Fibroblast of peridontal ligament (primary cell): ENCODE data around the gene SGCD.

Experiments
- DNase-seq: peaks from one replicate; pipeline ENCODE4 v3.0.0-alpha.2; 2010; ENCODE audit errors: extremely low read depth

The SGCD gene

DNA sequence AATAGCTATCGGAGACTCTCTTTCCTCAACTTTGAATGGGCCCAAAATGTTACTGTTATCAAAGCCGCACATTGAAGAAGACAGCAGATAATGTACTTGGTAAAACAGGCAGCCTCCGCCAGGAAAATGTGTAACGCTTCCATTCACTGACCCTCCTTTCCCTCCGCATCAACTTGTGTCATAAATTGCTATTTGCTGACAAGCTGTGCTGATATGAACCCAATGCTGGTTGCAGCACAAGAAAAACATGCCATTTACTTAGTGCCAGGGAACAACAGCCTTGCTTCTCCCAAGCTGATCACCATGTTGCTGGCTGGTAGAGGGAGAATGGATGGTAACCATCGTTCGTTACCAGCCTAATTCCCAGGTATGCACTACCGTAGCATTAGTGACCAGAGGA is 360.6 kb downstream of the SGCD start:
- no peak for DNase-seq

DNA sequence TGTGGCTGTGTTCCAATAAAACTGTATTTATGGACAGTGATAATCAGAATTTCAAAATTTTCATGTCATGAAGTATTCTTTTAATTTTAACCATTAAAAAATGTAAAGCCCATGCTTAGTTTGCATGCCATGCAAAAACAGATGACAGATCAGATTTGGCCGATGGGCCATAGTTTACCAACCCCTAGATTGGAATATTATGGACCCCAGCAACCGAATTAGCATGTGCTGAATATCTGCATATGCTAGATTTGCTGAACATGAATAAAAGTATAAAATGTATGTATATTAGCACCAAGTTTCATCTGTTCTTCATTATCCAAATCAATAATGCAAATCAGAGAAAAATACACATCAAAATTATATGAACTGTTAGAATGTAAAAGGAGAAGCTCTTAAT is 364.6 kb downstream of the SGCD start:
- DNase-seq: no peak

DNA sequence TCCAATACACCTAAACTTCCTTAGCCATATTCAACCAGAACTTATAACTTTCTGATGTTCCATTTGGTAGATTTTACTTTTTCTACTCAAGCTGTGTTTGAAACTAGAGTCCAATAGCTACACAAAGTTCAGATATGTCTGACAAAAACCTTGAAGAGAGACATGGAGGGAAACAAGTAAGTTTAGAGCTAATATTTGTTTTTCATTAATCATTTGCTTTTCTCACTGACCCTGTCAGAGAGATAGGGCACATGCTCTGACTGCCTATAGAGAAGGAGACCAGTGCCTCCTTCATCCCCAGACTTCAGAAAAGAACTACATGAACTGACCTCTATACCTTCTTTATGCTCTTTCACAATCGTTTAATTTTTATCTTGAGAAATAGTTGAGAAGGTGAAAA is 366.1 kb downstream of the SGCD start:
- no peak for DNase-seq

DNA sequence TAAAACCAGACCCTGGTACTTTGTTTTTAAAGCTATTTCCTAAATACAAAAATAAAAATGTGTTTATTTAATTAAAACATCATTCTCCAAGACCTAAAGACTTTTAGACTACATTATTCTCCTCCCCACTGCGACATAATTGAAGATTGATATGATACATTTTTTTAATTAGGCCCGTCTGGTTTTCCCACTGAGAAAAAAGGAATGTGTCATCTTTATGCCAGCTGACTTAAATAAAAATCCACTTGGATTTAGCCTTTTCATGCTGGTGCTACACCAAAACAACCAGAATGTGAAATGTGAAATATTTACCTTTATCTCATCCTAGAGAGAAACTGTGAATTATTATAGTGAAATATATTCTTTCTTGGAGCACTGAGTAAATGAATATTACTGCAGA is 367.6 kb downstream of the SGCD start:
- no peak for DNase-seq

DNA sequence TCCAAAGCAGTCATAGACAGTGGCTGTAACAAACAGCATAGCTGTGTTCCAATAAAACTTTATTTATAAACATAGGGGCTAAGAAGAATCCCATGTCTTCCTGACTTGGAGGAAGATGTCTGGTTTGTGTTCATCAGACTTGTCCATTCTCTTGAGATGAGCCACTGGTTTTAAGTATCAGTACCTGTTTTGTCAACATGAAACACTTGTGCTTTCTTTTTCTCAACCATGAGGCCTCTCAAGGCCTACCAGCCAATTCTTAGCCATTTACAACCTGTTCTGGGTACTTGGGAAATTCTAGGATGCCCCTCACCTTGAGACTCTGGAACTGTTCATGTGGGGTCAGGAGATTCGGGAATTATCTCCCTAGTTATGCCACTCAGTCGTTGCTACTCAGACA is 368.8 kb downstream of the SGCD start:
- DNase-seq: no peak

DNA sequence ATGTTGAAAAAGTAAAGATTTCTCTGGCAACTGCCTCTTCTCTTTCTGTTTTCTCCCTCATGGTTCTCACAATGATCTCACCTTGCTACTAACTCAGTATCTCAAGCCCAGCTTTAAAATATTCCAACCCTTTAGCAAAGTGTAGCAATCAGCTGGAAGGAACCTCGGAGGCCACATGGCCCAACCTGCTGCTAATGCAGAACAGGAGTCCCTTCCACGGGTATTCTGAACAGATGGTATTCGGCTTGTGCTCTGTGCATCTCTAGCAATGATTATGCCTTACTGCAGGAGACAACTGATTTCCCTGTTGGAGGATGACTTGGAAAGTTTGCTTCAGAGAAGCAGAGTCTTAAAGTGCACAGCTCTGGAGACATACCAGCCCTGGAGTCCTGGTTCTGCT is 371.4 kb downstream of the SGCD start:
- DNase-seq: no peak

DNA sequence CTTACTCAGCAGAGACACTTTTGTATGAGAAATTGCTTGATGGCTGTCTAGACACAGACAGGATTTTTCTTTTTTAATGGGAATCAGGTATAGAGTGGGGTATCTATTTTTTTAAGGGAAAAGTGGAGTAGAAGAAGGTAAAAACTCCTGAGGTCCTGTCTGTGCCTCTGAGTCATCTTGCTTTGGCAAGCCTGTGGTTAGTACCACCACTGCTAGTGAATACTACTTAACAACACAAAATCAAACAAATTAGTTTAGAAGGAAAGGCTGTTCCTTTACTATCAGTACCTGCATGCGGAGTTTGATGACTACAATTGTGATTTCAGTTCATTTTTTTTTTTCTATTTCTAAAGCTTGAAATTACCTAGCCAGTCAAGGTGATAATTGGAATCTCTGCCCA is 372.2 kb downstream of the SGCD start:
- no peak for DNase-seq

DNA sequence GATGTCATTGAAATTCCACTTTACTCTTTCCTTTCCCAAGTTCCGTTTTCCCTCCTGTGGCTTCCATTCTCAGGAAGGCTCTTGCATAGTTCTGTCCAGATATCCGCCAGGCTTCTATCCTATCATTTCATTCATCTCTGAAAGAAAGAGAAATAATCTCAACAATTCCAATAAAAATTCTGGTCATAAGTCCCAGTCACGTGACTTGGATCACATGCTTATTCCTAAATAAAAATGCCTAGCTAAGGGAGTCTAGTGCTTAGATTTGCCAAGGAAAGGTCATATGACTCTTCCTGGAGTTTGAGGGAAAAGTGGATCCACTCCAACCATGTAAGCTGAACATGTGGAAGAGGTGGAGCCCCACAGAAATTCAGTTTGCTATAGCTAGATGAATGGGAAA is 377.2 kb downstream of the SGCD start:
- DNase-seq: no peak

DNA sequence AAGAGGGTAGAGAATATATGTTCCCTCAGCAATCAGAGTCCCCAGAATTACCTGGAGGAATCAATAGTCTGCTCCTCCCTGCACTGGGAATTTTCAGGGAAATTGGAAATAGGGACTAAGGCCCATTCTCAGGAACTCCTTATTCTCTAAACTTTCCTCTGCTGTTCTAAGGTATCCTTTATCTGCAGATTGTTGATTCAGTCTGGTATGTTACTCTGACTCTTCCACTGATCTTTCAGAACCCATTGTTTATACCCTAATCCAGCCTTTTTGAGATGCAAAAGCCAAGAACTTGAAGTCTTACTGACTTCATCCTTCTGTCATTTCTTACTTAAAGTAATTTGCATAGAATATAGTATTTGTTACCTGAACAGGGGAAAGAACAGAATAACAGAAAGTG is 379.7 kb downstream of the SGCD start:
- DNase-seq: no peak

DNA sequence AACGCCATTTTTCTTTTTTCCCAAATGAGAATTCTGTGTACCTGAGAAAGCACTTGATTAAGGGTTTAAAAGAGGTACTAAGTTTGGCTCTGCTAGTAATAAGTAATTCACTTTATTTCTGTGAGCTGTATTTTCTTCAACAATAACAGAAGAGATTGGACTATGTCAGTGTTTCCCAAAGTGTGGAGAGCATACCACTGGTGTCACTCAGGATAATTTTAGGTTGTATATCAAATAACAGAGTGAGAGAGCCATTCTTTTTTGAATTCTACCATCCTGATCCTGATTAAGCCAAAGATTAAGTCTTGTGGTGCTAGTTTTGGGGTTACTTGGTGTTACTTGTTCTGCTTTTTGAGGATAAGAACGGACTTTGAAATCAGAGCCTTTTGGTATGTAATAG is 380.8 kb downstream of the SGCD start:
- no peak for DNase-seq

DNA sequence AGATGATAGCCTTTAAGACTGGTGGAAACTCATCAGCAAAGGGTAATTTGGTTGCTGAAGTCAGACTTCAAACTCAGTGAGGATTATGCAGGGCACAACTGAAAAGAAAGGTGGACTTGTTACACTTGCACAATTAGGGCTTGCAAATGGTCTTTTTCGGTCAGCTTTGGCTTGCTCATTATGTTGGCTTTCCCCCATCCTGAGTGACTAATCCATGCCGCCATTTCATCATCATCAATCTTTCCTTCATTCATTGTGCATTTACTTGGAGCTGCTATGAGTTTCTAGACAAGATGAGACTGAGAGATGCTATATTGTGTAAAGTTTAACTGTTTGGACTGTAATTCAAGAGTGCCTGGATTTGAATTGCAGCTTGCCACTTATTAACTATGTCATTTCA is 388.3 kb downstream of the SGCD start:
- peak; percentile 12 for DNase-seq

DNA sequence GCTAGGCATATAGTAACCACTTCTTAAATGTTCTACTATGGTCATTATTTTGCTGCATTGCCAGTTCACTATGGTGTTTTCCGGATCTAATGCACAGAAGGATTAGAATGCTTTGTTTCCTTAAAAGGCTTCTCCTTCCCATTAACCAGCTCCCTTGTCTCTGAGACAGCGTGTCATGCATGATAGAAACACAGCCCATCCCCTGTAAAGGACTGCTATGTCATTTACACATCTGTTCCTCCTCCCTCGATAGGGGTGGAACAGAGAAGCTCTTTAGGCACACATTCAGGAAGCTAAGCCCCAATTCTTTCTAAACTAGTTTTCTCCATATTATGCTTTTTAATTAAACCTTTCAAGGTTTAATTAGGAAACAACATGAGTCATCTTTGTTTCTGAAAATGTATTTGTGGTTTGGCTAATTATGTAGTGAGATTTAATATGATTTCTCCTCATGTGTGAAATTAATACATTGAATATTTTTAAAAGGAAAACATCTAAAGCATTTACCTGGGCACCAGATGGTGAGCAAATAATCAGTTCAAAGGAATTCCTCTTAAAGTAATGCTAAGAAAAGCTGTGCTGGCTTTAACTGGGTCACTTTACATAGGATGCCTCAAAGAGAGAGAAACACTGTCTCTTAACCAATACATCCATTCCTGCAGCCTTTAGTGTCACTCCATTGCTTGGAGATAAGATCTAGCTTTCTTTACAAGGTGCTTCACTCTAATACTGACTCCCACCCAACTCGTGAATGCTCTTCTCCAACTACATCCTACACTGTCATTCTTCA is 389.8 kb downstream of the SGCD start:
- DNase-seq: no peak

DNA sequence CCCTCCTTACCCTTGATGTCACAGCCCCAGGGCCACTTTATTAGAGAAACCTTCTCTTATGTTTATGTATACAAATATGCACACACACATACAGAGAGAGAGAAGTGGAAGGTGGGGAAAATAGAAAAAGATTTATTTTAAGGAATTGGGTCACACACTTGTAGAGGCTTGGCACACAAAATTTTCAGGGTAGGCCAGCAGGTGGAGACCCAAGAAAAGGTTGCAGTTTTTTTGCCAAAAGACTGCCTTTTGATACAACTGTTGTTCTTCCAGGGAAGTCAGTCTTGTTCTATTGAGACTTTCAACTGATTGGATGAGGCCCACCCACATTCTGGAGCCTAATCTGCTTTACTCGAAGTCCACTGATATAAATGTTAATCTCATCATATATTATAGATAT is 392.0 kb downstream of the SGCD start:
- DNase-seq: no peak

DNA sequence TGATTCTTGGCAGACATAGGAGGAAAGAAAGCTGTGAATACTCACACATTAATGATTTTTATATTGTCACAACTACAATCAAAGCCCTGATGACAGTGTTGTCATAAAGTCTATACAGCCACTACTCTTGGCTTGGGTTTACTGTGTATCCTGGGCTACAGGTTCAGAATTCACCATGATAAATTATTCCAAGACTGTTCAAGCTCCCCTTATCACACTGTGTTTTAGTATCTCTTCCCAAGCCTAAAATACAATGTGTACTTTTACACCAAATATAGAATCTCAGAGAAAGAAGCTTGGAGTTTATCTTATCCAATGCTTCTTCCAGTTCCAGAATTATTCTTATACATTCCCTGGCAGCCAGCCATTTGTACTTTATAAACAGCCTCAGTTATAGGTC is 395.4 kb downstream of the SGCD start:
- peak; percentile 2 for DNase-seq

DNA sequence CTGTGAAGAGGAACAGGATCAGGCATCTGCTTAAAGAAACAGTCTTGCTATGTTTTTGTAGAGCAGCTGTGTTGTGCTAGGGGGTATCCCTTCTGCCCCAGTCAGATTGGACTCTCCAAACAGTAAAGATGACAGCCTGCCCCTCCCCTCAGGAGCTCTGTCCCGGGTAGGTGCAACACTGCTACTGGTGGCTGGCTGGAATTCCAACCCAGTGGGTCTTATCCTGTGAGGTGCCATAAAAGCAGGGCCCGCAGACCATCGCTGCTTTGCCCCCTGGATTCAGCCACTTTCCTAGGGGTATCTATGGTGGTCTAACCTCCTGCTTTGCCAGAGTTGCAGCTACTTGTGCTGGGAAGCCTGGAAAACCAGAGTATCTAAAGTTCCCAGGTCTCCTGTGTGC is 408.5 kb downstream of the SGCD start:
- DNase-seq: no peak

DNA sequence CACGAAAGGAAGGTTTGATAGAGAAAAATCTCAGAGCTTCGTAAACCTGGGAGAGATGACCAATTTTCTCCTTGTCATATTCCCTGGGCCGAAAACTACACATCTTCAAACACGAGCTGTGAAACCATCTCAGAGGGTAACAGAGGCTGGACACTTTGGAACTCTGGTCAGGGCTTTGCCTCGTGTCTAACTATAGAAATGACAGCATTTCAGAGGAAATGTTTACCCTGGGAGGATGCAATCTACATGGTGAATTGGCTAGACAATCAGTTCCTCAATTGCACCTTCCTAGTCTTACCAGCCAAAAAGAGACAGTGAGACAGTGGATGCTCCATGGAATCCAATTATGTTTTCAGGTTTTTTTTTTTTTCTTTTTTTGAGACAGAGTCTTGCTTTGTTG is 414.6 kb downstream of the SGCD start:
- DNase-seq: no peak

DNA sequence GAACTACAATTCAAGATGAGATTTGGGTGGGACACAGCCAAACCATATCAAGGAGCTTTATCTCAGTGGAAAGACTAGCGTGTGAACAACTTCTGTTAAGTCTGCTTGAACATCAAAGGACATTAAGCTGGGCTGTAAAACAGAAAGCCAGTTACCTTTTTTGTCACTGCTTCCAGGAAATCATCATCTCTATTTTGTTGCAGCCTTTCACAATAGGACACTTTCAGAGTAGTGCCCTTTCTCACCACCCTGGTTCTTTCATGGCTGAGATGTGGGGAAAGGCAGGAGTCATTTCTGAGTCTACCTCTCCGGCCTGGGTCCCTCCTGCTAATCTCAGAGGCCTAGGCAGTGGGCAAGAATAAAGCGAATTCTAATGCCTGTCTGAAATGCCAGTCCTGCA is 426.9 kb downstream of the SGCD start:
- no peak for DNase-seq

DNA sequence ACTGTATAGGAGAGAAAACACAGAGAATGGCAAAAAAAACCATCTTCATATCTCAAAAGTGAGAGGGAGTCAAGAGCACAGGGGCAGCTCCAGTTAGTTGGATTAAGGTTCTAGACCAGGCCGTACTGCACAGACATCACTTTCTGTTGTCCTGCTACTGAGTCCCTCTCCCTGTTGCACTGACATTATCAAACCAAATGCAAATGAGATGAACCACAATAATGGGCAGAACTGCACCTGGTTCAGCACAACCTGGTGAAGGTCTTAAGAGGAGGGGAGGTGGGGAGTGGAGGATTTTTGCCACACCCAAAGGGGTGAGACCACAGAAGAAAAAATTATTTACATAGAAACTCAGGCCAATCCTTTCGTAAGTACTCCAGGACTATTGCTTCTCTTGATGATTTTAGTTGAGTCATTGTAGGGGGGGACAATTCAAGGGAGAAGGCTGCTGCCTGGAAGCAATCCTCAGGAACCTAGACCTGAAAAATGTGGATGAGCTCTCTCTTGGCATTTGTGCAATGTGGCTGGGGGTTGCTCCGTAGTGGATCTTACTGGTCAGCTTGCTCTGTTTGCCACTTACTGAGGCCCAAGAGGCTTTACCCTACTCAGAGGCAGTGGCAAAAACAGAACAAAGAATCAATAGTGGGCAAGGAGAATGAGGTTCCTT is 428.6 kb downstream of the SGCD start:
- peak; percentile 2 for DNase-seq

DNA sequence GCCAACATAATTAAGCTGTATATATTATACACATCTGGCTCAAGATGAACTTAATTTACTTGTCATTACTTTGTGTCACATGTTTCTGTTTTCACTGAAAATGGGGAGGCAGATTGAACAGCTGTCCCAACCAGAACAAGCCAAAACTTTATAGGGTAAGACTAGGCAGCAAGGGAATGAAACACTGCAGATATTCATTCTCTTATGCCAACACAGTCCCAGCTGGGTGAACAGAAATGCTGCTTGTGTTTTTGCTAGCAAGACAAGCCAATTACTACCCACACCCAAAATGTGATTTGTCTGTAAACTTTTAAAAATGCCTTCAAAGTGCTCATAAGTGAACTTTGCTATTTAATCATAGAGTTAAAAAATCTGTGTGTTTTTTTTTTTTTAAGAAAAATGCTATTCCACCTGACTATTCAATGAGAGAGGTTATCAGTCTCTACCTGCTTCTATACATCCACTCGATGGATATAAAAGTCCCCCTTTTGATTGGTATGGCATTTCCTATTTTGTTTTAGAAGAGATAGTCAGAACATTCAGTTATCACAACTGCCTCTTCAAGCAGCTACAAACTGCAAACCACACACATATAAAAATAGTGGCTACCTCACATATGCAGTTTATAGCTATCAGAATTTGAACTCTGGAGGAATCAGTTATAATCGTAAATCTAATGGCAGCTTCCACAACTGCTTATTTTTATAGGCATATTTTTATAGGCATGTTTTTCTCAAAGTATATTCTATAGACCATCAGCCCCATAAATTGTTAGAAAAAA is 431.2 kb downstream of the SGCD start:
- no peak for DNase-seq

DNA sequence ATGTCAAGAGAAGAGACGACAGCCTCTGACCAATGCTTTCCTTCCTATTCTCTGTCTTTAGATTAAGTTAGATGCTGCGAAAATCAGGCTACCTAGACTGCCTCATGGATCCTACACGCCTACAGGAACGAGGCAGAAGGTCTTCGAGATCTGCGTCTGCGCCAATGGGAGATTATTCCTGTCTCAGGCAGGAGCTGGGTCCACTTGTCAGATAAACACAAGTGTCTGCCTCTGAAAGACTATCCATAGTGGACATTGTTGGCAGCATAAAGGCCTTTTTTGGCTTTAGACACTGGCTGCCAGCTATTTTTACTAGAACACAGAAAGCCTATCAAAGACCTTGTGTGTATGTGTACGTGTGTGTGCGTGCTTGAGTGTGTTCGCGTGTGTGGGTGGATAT is 432.2 kb downstream of the SGCD start:
- DNase-seq: no peak

DNA sequence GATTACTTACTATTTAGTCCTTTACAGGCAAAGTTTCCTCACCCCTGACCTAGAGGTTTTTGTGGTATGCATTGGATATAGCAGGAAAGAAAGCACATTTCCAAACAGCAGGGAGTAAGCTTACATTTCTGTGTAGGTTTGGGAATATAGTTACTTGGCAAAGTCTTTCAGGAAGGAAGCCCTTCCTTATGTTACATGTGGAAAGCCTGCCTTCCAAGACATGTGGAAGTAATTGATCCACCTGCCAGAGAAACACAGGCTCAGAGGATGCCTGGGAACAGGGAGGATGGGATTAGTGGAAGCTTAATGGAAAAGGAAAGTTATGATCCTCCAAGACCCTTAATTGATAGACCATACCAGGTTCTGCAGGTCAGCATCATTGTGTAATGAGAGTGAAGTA is 435.8 kb downstream of the SGCD start:
- DNase-seq: peak; percentile 8

DNA sequence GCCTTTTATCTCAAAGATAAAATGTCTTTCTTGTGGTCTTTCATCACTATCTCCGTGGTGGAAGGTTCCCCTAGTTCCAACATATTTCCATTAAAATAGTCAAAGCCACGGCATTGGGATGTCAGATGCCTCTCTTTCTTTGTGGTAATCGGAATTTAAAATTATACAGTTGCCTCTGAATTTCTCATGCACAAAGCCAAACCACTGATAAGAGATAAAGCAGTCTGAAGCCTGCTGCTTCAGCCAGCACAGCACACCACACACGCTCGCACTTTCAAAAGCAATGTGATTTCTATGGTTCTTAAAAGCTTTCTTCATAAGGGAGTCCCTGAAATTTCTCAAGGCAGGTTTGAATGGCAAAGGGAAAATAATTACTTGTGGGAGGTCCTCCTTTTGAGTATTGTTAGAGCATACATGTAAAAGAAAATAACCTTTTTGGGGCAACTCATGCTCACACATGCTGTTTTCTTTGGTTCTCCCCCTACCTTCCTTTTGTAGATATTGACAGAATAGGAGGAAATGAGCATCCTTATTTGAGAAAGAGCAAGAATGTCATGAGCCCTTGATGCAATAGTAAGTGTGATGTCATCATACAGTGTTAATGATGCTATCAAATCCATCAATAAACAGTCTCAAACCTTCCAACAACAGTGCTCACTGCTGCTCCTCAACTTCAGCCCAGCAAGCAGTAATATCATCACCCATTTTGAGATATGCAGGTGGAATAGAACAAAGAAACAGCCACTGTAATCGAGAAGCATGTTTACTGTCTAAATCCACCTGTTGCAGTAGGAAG is 437.4 kb downstream of the SGCD start:
- no peak for DNase-seq
